ENCODE results near the gene CST5.

DNA sequence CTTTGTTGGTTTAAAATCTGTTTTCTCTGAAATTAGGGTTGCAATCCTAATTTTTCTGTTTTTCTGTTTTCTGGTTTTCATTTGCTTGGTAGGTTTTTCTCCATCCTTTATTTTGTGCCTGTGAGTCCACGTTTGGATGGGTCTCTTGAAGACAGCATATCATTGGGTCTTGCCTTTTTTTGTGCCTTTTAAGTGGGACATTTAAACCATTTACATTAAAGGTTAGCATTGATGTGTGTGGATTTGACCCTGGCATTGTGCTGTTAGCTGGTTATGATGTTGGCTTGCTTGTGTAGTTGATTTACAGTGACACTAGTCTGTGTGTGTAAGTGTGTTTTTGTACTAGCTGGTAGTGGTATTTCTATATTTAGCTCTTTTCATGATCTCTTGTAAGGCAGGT lies 28.0 kb upstream of the CST5 start:
- no peak for TF ChIP-seq CTCF (IDR thresholded peaks at IDR 0.05; ENCODE audit: poor library complexity, severe bottlenecking)
- no peak for TF ChIP-seq EZH2 (IDR thresholded peaks at IDR 0.05; ENCODE audit: borderline replicate concordance, insufficient read depth, low read length, poor library complexity, severe bottlenecking)
- no peak for TF ChIP-seq MXI1 (conservative IDR thresholded peaks at IDR 0.05; ENCODE audit: poor library complexity, severe bottlenecking)
- no peak for TF ChIP-seq SMC3 (conservative IDR thresholded peaks at IDR 0.05; ENCODE audit: poor library complexity)
